ENCODE data around the gene FBXL7.

GRCh38 chr5:15679161-15679560 lies 179.2 kb downstream of the FBXL7 start:
- no peak for TF ChIP-seq POLR2A (IDR thresholded peaks at IDR 0.05)
- TF ChIP-seq, protein P1, sequence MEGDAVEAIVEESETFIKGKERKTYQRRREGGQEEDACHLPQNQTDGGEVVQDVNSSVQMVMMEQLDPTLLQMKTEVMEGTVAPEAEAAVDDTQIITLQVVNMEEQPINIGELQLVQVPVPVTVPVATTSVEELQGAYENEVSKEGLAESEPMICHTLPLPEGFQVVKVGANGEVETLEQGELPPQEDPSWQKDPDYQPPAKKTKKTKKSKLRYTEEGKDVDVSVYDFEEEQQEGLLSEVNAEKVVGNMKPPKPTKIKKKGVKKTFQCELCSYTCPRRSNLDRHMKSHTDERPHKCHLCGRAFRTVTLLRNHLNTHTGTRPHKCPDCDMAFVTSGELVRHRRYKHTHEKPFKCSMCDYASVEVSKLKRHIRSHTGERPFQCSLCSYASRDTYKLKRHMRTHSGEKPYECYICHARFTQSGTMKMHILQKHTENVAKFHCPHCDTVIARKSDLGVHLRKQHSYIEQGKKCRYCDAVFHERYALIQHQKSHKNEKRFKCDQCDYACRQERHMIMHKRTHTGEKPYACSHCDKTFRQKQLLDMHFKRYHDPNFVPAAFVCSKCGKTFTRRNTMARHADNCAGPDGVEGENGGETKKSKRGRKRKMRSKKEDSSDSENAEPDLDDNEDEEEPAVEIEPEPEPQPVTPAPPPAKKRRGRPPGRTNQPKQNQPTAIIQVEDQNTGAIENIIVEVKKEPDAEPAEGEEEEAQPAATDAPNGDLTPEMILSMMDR (IDR thresholded peaks at IDR 0.05) = no peak

Measured in right lobe of liver (tissue), 4 donors.